ENCODE results near the gene MTUS2. TPM values are rescaled to one million over a fixed set of nuclear protein-coding genes. Genes with fewer than 3 reads are reported as not detected.

MTUS2 gene
- total RNA-seq, 1 experiment from 2014 or later, result 0.35 TPM

GRCh38 chr13:28792992-28793391 lies 27.1 kb upstream of the MTUS2 start:
- Histone ChIP-seq H3K9ac (ENCODE audit: extremely low read depth, insufficient read length, low read length) (no peak overlapping the region), H4K91ac (ENCODE audit: insufficient read length, low read depth, low read length) (no peak overlapping the region), H3K79me2 (ENCODE audit: insufficient read depth, low read length) (no peaks in the 10 kb centered on the region), H3K4ac (ENCODE audit: low read depth, low read length) (no peak overlapping the region), H3K56ac (ENCODE audit: insufficient read length, low read depth, low read length) (no peak overlapping the region), H3K27ac (ENCODE audit: insufficient read length, low read depth, low read length) (no peak overlapping the region), H2BK15ac (ENCODE audit: low read depth, low read length) (no peak overlapping the region), H2BK20ac (ENCODE audit: low read depth, low read length, poor library complexity, severe bottlenecking) (no peak overlapping the region), H3K4me1 (ENCODE audit: insufficient read depth, low read length) (peaks cover 2% of the 10 kb centered on the region; the same call in 1 of the 2 replicates), H3K4me2 (ENCODE audit: insufficient read depth, insufficient read length, low read length) (no peak overlapping the region), H4K5ac (ENCODE audit: insufficient read length, low read depth, low read length) (no peak overlapping the region), H2AK5ac (ENCODE audit: insufficient read length, low read length) (no peak overlapping the region), H2BK5ac (ENCODE audit: insufficient read length, low read length) (no peak overlapping the region), H2BK120ac (ENCODE audit: low read depth, low read length, poor library complexity, severe bottlenecking) (no peak overlapping the region), H3K27me3 (ENCODE audit: insufficient read depth, low read length) (no peaks in the 10 kb centered on the region), H3K23me2 (ENCODE audit: insufficient read length, low read depth, low read length, poor library complexity, severe bottlenecking) (peaks cover 3% of the 10 kb centered on the region), H4K8ac (replicated peaks; ENCODE audit: insufficient read length, low read depth, low read length) (no peak overlapping the region), H3T11ph (ENCODE audit: low read length) (no peak overlapping the region), H3K14ac (ENCODE audit: insufficient read depth, low read length) (no peak overlapping the region), H3K79me1 (ENCODE audit: insufficient read depth, low read depth, low read length, poor library complexity, severe bottlenecking) (no peaks in the 10 kb centered on the region), H3K9me3 (ENCODE audit: control insufficient read depth, low read depth, low read length) (no peaks in the 10 kb centered on the region), H4K20me1 (ENCODE audit: control insufficient read depth, insufficient read depth, insufficient read length) (no peaks in the 10 kb centered on the region), H2AFZ (ENCODE audit: low read length) (no peak overlapping the region), H2BK12ac (ENCODE audit: insufficient read length, low read depth, low read length) (no peak overlapping the region), H3K23ac (ENCODE audit: insufficient read length, low read depth, low read length) (no peak overlapping the region), H3K18ac (ENCODE audit: insufficient read length, low read depth, low read length) (no peak overlapping the region)
- Mint-ChIP-seq H3K9me3 (no peaks in the 10 kb centered on the region), H3K27me3 (ENCODE audit: low read depth) (peaks cover 9% of the 10 kb centered on the region), H3K4me1 (peaks cover 4 to 19% of the 10 kb centered on the region in 2 experiments), H3K36me3 (ENCODE audit: insufficient read depth in 1 of 3, low read depth in 3 of 3) (no peaks in the 10 kb centered on the region; a peak in 1 of 7 replicates), H3K4me3 (no peak overlapping the region), H3K27ac (no peak overlapping the region)
- no CpG with 5 or more reads among the region's 2 CpGs for WGBS (ENCODE audit: extremely low coverage, insufficient read length, low lambda C conversion rate)
- TF ChIP-seq CTCF (conservative IDR thresholded peaks at IDR 0.05), result no peak
- DNase-seq, result no peak

All from H9 (cell line).